COR-L47 (cell line): ENCODE measurements around the gene ERGIC3.

Source experiments
- DNase-seq: peaks from one replicate; lab custom pipeline; 2025; lab: John Stamatoyannopoulos, UW

ERGIC3 gene

DNA sequence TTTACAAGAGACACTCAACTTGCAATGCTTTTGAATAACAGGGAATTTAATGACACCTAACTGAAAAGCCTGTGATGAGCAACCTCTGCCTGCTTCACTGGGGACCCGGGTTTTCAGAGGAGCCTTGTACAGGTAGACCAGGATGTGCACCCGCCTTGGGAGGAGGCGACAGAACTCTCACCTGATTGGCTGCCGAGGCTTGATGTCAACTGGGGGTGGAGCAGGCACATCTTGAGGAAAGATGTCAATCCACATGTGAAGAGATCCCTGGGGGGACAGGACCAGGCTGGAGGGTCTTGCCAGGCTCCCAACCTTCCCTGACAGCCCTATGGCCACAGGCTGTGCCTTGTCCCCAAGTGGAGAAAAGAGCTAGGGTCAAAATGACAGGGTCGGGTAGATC, 19.8 kb downstream of the ERGIC3 start:
- DNase-seq: peak; percentile 21

DNA sequence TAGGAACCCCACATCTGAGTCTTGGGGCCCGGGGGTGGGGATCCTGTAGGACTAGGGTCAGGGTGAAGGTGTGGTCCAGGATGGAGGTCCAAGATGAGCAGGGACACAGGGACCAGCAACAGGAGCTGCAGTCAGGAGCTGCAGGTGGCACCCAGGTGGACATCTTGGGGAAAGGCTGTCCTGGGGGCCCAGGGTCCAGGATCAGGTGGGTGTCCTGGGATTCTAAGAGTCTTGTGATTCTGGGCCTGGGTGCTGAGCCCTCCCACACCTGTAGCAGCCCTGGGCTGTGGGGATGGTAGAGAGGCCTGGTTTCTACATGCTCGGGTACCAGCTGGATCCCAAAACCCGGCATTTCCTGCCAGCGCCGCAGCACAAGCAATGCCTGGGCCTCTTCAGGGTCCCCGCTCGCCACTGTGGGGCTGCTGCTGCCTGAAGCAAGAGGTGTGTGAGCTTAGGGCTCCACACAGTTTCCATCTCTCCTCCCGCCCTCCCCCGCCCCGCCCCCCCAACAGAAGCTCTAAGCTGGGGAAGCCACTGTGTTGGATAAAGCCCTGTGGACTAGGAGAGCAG, 20.7 kb downstream of the ERGIC3 start:
- no peak for DNase-seq

DNA sequence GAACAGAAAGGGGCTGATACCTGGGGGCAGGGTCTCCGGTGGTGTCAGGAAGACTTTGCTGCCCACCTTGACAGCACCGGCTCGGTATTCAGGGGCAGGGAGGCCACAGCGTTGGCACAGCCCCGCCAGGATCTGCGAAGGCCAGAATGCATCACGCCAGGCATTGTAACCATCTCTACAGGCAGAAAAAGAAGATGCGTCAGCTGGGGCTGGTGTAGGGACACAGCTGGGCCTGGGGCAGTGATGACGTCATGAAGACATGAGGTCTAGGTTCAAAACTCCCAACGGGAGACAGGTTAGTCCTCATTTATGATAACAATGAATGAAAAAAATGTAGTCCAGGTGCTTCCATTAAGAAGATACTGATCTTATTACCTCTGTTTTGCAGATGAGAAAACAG, 22.0 kb downstream of the ERGIC3 start:
- DNase-seq: no peak

DNA sequence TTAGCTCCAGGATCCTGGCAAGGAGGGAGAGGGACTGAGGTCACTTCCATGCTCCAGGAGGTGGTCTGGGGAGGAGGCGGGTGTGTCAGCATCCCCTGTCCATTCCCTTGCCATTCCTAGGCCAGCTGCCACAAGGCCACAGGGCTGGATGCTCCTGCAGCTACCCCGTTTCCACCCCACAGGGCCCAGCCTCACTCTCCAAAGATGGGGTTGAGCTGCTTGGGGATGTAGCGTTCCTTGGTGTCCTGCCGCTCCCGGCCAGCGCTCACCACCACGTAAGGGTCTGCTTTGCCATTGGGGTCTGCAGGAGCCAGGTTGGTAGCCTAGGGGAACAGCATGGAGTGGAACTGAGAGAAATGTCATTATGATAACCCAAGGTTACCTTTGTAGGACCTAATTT, 23.0 kb downstream of the ERGIC3 start:
- no peak for DNase-seq

DNA sequence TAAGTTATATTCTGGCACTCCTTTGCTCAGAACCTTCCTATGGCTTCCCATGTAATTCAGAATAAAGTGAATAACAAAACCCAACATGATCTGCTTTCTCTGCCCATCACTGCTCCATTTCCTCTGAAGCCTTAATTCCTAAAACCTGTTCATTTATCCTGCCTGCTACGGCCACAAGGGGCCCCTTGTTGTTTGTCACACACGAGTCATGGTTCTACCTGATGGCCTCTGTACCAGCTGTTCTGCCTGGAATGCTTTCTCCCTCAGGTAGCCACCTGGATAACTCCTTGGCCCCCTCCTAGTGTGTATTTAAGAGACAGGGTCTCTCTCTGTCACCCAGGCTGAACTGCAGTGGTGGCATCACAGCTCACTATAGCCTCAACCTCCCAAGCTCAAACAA, 26.8 kb downstream of the ERGIC3 start:
- peak; percentile 16 for DNase-seq

DNA sequence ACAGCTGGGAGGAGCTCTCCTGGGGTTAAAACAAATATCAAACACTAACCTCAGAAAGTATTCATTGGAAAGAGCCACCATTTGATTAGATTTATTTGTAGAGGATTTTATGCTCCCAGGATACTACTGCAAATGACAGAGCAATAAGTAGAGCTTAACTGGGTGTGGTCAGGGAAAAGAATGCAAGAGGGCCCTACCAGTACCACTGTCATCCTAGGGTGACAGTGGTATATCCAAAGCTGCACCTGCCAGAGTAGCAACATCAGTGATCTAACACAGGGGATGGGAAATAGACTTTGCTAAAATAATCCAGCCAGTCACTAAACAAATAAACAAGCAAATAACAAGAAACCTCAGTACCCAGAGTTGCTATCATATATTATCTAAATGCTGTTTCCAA, 29.7 kb downstream of the ERGIC3 start:
- no peak for DNase-seq

DNA sequence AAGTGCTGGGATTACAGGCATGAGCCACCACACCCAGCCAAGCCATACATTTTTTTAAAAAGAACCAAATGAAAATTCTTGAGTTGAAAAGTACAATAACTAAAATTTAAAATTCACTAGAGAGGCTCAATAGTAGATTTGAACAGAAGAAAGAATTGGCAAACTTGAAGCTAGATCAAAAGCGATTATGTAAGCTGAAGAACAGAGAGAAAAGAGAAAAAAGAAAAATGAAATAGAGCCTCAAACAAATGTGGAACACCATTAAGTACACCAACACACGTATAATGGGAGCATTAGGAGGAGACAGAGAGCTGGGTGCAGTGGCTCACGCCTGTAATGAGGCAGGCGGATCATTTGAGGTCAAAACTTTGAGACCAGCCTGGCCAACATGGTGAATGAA, 31.0 kb downstream of the ERGIC3 start:
- no peak for DNase-seq

DNA sequence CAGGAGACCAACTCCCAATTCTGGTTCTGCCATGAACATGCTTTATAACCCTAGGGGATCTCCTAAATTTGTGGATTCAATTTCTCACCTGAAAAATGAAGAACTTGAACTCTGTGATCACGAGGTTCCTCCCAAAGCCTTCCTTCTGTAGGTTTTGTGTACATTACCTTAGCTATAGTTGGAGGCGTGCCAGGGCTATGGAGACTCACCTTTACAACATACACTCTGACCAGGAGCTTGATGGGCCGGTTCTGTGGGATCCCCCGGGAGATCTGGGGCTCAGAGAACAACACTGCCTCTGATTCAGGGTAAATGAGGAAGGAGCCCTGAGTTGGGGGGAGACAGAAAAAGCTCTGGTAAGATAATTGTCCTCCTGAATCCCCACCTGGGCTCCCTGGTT, 34.1 kb downstream of the ERGIC3 start:
- DNase-seq: no peak

DNA sequence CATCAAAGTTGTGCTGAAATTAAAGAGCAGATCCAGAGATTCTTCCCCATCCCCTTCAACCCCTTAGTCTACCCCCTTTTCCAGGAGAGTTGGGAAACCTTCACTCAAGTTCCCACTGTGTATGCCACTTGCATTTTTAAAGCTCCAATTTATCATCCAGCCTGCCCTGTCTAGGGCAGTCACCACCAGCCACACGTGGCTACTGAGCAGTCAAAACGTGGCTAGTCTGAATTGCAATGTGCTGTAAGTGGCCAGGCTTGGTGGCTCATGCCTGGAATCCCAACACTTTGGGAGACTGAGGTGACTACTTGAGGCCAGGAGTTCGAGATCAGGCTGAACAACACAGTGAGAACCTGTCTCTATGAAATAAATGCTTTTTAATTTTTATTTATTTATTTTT, 34.9 kb downstream of the ERGIC3 start:
- DNase-seq: no peak

DNA sequence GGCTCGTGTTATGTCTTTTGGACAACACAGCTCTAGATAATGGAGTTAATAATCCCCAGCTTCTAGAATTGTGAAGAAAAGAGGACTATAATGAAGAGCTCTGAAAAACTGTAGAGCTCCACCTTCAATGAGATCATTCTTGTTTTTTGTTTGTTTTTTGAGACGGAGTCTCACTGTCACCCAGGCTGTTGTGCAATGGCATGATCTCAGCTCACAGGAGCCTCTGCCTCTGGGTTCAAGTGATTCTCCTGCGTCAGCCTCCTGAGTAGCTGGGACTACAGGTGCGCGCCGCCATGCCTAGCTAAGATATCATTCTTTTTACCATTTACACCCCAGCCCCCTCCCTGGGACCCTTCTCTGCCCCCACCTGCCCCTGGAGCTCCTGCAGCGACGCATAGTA, 36.6 kb downstream of the ERGIC3 start:
- DNase-seq: no peak

DNA sequence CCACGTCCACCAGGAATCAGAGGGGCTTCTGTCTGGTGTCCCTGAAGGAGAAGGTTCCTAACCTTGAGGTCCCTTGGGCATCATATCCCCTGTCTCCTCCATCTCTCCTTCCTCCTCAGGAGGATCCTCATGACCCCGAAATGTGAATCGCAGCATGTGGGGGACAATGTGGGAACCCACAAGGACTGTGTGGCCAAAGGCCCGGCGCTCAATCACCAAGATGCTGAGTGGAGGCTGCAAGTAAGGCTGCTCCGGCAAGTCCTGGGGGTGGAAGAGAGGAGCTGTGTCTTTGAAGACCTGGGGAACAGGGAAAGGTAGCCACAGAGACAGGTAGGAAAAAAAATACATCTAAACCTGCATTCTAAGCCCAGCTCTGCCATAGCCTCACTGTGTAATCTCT, 37.3 kb downstream of the ERGIC3 start:
- DNase-seq: no peak

DNA sequence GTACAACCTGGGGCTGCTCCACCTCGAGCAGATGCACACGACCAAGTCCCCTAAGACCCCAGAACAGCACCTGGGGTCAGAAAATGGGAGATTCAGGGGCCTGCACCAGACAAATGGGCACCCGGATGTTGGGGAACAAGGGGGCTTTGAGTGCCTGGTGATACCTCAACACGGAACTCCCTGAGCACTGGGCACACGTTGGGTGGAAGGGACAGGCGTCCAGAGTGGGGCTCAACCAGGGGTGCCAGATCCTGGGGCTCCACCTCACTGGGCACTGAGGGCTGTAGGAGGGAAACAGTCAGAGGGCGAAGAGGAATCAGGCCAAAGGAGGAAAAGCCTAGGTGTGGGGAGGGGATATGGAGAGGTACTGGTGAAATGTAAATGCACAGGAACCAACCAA, 40.3 kb downstream of the ERGIC3 start:
- DNase-seq: no peak

DNA sequence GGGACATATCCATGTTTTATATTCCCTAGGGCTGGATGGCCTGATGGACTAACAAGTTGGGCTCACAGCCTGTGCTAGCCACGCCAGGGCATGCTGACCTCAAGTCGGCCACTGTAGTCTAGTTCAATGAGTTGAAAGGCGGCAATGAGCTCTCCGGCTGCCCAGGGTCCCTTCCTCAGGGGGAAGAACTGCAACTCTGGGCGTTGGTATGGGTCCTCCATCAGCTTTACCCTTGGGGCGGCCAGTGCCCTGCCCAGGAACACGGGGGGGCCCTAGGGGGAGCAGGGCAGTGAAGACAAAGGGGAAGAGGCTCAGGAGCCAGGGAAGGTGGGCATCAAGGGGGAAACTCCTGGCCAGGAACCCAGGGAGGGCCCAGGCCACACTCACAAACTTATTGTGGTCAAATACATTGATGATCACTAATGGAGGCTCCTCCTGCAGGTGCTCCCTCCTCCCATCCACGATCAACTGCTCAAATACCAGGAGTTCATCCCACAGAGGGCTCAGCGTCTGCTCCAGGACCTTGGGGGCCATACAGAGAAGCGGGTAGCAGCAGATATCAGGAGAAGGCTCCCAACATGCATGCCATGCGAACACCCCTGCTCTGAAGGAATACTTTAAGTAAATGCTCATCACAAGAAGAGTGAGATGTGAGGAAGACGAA, 41.0 kb downstream of the ERGIC3 start:
- DNase-seq: no peak

DNA sequence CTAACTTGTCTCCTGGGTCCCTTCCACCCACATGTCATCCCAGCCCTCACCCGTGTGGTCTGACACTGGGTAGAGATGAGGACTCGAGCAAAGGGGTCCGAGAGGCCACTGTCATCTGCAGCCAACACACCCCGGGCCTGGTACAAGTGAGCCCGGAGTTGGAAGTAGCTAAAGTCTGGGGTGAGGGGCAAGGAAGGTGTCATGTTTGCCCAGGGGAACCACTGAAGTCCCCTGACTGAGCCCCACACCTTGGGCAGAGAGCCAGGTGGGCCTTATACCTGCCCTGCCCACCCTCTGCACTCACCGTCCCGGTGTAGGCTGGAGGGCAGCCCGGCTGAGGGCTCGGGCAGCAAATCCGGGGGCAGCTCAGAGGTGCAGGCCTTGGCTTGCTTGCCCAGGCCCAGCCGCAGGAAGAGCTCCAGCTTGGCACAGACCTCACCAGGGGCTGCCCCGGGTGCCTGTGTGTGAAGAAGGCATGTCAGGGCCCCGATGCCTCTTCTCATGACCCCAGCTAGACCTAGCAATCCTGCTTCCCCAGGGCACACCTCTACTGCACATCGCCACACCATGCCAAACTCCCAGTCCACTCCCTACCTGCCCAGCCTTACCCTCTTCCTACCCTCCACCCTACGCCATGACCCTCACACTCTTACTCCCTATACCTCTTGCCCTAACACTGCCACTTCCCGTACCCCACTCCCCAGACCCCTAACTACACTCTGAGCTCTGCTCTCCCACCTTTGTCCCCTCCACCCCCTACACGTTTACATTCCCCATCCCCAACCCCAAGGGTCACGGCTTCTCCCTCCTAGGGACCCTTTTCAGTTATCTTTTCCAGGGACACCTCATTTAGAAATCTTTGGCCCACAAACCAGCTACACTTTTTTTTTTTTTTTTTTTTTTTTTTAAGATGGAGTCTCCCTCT, 42.0 kb downstream of the ERGIC3 start:
- DNase-seq: no peak

DNA sequence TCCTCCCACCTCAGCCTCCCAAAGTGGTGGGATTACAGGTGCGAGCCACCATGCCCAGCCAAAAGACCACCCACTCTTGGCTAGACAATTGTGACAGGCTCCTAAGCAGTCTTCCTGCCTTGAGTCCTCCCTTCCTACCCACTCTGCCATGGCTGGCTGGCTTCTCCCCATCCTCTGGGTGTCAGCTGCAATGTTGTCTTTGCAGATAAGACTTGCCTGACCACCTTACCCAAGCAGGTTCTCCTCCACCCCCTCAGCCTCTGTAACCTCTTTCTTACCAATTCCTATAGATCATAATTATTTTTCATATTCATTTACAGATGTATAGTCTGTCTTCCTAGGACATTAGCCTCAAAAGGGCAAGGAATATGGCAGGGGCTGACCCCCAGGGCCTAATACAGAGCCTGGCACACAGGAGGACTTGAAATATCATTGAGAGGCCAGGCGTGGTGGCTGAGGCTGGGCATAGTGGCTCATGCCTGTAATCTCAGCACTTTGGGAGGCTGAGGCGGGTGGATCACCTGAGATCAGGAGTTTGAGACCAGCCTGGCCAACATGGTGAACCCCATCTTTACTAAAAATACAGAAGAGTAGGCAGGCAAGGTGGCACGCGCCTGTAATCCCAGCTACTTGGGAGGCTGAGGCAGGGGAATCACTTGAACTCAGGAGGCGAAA, 45.0 kb downstream of the ERGIC3 start:
- DNase-seq: no peak

DNA sequence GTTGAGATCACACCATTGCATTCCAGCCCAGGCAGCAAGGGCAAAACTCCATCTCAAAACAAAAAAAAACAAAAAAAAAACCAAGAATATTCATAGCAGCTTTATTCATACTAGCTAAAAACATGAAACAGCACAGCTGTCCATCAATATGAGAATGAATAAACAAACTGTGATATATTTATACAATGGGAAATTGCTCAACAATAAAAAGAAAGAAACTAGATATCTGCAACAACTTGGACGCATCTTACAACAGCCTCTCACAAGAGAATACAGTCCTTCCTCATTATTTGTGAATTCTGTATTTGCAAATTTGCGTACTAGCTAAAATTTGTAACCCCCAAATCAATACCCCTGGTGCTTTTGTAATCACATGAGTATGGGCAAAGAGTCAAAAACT, 45.6 kb downstream of the ERGIC3 start:
- no peak for DNase-seq

DNA sequence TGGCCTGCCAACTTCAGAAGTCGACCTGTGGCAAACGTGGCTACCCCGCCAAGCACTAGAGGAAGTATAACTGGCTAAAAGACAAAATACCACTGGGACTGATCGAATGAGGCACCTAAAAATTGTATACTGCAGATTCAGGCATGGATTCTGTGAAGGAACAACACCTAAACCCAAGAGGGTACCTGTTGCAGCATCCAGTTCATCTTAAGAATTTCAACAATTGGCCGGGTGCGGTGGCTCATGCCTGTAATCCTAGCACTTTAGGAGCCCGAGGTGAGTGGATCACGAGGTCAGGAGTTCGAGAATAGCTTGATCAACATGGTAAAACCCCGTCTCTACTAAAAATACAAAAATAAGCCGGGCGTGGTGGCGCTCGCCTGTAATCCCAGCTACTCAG, 46.5 kb downstream of the ERGIC3 start:
- DNase-seq: no peak

DNA sequence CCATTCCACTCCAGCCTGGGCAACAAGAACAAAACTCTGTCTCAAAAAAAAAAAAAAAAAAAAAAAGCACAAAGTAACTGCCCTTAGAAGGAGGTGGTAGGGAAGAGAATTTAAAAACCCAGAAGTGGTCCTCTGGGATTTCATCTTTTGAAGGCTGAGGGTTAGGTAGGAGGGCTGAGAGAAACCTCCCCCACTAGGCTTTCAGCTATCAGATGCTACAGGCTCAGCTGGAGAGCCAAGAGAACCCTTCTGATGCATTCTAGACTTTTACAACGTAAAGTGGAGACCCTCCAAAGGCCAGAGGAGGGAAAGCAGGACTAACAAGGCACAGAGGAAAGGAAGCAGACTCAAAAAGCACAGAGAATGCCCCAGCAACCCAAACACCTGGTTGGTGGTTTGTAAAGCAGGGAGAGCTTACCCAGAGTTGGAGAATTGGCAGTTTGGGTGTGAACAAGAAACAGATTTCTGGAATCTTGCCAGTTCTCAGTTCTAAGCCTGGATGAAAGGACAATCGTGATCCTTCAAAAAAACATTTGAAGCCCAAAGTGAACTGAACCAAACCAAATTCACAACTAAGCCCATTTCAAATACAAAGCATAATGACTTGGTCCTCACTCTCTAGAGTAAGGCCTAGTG, 50.6 kb downstream of the ERGIC3 start:
- DNase-seq: peak; percentile 4

DNA sequence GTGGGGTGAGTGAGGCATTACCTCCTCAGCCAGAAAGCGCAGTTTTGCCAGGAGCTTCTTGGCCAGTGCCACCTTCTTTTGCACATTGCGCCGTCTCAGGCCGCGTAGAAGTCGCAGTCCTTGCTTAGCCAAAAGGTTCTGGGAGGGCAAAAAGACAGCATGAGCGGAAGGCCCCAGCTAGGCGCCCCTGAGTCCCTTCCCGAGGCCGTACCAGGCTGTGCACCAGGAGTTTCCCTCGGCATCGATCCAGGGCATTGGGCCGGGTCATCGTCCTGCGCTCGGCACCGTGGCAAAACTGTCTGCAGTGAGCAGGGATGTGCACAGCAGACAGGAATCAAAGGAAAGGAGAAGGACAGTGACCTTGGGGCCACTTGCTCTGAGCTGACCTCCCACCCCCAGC, 53.6 kb downstream of the ERGIC3 start:
- no peak for DNase-seq

DNA sequence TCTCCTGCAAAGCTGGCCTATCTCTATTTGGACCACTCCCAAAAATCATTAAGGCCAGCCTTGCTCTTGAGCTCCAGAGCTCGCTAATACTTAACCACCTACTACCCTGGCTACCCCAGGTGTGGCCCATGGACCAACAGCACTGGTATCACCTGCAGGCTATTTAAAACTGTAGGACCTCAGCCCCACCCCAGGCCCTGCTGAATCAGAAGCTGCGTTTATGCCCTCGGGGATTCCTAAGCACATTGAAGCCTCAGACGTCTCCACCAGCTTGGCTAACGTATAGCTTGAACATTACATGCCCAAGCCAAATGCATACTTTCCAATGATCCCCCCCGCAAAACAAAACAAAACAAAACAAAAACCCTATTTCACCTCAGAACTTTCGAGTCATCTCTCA, 54.0 kb downstream of the ERGIC3 start:
- no peak for DNase-seq

DNA sequence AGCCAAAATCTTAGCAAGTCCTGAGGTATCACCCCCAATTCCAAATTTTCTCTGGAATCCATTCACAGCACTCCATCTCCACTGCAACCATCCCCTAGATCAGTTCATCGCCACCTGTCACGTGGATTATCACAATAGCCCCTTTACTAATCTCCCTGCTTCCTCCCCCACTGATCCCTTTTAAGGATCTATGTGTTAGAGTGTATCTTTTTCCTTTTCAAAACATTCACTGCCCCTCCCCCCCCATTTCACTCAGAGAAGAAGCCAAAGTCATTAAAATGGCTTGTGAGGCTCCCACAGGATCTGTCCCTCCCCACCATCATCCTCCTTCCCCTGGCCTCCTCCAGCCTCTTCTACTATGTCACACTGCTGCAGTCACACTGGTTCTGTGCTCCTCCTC, 55.3 kb downstream of the ERGIC3 start:
- no peak for DNase-seq

DNA sequence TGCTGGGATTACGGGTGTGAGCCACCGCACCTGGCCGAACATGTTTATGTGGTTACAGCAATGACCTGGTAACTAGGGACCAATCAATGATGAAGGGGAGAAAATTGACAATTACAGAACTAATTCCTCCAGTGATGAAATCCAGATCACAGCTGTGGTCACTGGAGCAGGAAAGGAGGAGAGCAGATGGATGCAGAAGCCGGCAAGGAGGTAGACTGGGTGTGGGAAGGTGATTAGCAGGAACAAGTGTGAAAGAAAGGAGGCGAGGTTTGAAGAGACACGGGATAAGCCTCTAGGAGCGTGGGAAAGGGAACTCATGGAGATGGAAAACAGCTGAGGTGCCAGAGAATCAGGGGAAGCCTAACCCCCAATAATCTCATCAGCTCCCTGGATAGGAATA, 56.6 kb downstream of the ERGIC3 start:
- DNase-seq: no peak
